GM19467 (cell line): ENCODE measurements around the gene JAML.

Source experiments
- ATAC-seq: cut with Tn5 transposase; IDR thresholded peaks from one replicate; pipeline ENCODE4 v1.9.1; 2021; ENCODE audit warnings: mild to moderate bottlenecking, moderate library complexity; ENCODE audit not compliant: unreplicated experiment

JAML gene

GRCh38 chr11:118148856-118149255, 76.0 kb downstream of the JAML start:
- ATAC-seq: no peak

GRCh38 chr11:118148240-118148639, 76.6 kb downstream of the JAML start:
- ATAC-seq: no peak

GRCh38 chr11:118147502-118147901, 77.3 kb downstream of the JAML start:
- ATAC-seq: no peak

GRCh38 chr11:118146554-118146953, 78.3 kb downstream of the JAML start:
- ATAC-seq: no peak

GRCh38 chr11:118145285-118146227, 79.3 kb downstream of the JAML start:
- ATAC-seq: peak; percentile 74

GRCh38 chr11:118144301-118145268, 80.2 kb downstream of the JAML start:
- no peak for ATAC-seq
